GM12892 (cell line): ENCODE data around the gene NPHP4.

Experiments
- POLR2A ChIP-seq: IDR thresholded peaks from 2 replicates; pipeline ENCODE4 v1.6.1; 2011; ENCODE audit warnings: low read depth, low read length, control low read depth
- POLR2AphosphoS5 ChIP-seq: IDR thresholded peaks from 2 replicates; pipeline ENCODE4 v1.6.1; 2011; ENCODE audit warnings: low read depth, low read length, control low read depth
- TAF1 ChIP-seq: IDR thresholded peaks from 2 replicates; pipeline ENCODE4 v1.6.1; 2011; ENCODE audit warnings: low read depth, mild to moderate bottlenecking, control low read depth, low read length, borderline replicate concordance

DNA sequence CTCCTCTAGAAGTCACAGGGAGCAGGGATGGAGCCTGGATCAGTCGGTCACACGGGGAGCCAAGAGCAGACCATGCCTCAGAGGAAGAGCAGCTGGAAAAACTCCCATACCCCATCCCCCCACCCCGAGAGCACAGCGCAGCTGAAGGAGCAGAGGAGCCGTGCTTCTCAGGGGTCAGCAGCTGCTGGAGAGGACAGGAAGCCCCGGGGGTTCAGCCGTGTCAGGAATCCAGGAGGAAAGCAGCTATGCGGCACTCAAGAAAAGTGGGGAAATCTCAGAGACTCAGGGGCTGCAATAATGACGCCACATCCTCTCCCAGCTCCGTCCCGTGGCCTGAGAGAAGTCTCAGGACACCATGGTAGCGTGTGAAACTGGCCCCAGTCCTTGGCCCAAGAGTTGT lies 102.3 kb downstream of the NPHP4 start:
- TF ChIP-seq TAF1 (no peak), POLR2AphosphoS5 (no peak), POLR2A (no peak)
